Body of pancreas (tissue), 4 donors: ENCODE measurements around the gene THSD4.

Experiments used
- POLR2A ChIP-seq, 3 donors: fragments of 450-650 bp; IDR thresholded peaks; one replicate each; pipeline ENCODE4 v1.6.1; 2016; ENCODE audit warnings: antibody characterized with exemption in 3 of 3, mild to moderate bottlenecking in 2 of 3
- TF ChIP-seq, protein P1 (sequence below), 7 experiments: fragments of 450-650 bp in 4 of 7; fragments of 200-600 bp in 3 of 7; sonication (generic) in 3 of 7; IDR thresholded peaks; one replicate each; pipeline ENCODE4 v1.5.1; 2016 to 2019; ENCODE audit warnings: antibody characterized with exemption in 7 of 7

DNA sequence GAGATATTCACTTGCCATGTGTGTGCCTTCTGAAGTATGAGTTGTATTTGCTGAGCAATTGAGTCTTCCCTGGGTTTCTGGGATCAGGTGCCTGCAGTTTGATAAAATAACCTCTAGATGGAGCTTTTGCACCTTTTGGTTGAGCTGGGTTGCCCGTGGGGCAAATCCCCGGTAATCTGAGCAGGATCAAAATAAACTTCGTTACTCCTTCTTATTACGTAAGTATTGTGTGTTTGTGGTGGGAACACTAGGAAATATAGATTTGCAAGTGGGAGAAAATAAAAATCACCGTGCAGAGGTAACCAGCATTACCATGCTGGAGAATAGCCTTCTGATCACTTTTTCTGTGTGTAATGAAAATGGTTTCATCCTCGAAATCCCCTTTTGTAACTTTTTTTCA is 417.7 kb downstream of the THSD4 start:
- no peak for TF ChIP-seq POLR2A (IDR thresholded peaks at IDR 0.05)
- TF ChIP-seq, protein P1, sequence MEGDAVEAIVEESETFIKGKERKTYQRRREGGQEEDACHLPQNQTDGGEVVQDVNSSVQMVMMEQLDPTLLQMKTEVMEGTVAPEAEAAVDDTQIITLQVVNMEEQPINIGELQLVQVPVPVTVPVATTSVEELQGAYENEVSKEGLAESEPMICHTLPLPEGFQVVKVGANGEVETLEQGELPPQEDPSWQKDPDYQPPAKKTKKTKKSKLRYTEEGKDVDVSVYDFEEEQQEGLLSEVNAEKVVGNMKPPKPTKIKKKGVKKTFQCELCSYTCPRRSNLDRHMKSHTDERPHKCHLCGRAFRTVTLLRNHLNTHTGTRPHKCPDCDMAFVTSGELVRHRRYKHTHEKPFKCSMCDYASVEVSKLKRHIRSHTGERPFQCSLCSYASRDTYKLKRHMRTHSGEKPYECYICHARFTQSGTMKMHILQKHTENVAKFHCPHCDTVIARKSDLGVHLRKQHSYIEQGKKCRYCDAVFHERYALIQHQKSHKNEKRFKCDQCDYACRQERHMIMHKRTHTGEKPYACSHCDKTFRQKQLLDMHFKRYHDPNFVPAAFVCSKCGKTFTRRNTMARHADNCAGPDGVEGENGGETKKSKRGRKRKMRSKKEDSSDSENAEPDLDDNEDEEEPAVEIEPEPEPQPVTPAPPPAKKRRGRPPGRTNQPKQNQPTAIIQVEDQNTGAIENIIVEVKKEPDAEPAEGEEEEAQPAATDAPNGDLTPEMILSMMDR (IDR thresholded peaks at IDR 0.05) = peak in 2 of 7 experiments; percentile 4 to 11
